GM12872 (cell line): ENCODE results near the gene POLR1E.
A peak's percentile ranks its signal among the peaks of the same experiment; 100 is the strongest.

Source experiments
- TF ChIP-seq, protein P1 (sequence below): IDR thresholded peaks from 3 replicates; pipeline ENCODE4 v1.5.1; 2011; ENCODE audit warnings: low read depth, mild to moderate bottlenecking, low read length, moderate library complexity; ENCODE audit not compliant: insufficient read depth

The POLR1E gene

DNA sequence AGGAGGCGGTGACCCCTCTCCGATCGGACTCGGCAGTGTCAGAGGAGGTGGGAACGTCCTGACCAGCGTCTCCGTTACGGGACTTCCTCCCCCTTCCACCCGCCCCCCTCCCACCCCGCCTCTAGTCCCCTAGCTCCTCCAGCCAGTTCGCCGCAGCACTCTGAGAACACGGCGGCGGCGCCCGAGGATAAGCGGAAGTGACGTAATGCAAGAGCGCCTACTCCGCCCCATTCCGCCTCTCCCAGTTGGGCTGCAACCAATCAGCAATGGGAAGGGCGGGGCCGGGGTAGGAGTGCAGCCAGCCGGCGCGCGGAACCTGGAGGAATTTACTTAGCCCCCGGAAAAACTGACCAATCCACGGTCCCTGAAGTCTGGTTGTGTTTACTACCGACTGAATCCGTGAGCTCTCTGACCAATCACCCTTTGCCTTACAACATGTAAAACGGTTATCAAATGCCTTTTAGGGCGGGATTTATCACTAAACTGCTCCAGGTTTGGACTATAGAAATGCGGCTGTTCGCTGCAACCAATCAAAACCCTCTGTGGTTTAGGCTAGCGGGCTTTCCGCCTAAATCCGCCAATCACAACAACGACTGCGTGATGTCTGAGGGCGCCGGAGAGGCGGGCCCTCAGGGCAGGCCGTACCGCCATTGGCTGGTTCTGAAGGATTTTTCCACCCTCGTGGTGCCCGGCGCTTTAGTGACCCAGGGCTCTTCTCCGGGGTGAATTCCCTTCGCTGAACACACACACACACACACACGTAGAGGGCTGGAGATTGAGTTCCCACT lies 20.3 kb upstream of the POLR1E start, which contains the start of gene ZBTB5:
ZBTB5 (minus strand) TSS at position 202 of the 788 bp plus-strand sequence. CDS start 22,899 bp downstream, outside the sequence.
- TF ChIP-seq, protein P1, sequence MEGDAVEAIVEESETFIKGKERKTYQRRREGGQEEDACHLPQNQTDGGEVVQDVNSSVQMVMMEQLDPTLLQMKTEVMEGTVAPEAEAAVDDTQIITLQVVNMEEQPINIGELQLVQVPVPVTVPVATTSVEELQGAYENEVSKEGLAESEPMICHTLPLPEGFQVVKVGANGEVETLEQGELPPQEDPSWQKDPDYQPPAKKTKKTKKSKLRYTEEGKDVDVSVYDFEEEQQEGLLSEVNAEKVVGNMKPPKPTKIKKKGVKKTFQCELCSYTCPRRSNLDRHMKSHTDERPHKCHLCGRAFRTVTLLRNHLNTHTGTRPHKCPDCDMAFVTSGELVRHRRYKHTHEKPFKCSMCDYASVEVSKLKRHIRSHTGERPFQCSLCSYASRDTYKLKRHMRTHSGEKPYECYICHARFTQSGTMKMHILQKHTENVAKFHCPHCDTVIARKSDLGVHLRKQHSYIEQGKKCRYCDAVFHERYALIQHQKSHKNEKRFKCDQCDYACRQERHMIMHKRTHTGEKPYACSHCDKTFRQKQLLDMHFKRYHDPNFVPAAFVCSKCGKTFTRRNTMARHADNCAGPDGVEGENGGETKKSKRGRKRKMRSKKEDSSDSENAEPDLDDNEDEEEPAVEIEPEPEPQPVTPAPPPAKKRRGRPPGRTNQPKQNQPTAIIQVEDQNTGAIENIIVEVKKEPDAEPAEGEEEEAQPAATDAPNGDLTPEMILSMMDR: no peak

DNA sequence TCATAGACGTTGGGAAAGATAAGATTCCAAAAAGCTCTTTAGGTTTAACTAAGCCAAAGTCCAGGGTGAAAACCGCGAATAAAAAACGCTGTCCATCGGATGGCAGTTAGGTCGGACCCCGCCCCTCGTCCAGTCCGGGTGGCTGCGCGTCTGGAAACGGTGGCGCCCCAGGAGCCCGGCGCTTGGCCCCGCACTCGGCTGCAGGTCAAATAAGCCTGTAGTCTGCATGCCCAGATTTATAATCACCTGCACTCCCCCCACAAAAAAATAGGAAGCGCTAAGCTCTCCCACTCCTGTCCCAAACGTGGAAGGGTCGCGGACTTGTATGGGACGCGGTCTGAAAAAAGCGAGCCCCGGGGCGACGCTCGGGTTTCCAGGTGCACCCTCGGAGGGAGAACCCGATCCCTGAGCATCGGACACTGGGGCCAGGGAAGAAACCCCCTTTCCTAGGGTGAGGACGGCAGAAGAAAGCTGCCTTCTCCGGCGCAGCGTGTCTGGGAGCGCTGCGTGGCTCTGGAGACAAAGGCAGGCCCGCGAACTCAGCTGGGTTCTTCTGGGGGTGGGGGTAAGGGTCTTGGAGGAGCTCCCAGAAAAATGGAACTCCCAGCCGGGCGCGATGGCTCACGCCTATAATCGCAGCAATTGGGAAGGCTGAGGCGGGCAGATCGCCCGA lies 19.6 kb upstream of the POLR1E start:
- TF ChIP-seq, protein P1: no peak

DNA sequence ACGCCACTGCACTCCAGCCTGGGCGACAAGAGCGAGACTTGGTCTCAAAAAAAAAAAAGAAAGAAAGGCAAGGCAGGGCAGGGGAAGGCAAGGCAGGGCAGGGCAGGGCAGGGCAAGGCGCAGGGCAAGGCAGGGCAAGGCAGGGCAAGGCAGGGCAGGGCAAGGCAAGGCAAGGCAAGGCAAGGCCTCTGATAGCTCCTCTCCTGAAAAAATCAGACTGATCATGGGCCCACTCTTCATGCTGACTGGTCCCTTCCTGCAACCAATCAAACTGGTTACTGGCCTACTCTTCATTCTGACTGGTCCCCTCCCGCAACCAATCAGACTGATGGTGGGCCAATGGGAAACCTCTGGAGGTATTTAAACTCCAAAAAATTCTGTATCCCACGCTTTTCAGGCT lies 17.1 kb upstream of the POLR1E start:
- TF ChIP-seq, protein P1: no peak

DNA sequence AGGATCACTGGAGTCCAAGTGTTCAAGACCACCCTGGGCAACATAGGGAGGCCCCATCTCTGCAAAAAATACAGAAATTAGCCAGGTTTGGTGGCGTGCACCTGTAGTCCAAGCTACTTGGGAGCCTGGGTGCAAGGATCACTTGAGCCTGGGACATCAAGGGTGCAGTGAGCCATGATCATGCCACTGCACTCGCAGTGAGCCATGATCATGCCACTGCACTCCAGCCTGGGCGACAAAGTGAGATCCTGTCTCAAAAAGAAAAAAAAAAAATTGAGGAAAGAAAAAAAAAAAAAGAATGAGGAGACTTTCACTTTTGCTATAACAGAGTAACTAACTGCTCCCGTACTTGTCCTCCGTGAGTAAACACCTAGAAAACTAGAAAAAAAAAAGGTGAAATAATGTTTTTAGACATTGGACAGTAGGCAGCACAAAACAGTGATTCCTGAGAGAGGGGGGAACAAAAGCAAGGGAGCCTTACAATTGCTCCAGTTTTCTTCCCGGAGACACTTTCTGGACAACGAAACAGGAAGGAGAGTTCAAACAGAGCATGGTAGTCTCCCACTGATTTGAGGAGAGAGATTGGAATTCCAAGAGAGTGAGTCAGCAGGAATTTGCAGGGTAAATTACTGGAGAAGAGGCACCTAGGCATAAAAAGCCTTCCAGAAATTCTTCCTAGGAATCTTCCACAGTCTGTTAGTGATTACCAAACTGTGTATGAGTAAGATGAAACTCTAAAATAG lies 13.6 kb upstream of the POLR1E start:
- TF ChIP-seq, protein P1: no peak

DNA sequence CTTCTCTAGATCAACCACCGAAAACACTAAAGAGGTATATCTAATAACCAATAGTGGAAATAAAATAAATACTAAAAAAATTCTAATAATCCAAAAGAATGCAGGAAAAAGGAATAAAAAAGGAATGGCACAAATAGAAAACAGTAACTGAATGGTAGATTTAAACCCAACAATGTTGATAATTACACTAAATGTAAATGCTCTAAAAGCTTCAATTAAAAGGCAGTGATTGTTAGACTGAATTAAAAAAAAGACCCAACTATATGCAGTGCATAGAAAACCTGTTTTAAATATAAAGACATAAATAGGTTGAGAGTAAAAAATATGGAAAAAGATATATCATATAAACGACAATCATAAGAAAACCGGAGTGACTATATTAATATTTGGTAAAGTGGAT lies 11.3 kb upstream of the POLR1E start:
- TF ChIP-seq, protein P1: no peak

DNA sequence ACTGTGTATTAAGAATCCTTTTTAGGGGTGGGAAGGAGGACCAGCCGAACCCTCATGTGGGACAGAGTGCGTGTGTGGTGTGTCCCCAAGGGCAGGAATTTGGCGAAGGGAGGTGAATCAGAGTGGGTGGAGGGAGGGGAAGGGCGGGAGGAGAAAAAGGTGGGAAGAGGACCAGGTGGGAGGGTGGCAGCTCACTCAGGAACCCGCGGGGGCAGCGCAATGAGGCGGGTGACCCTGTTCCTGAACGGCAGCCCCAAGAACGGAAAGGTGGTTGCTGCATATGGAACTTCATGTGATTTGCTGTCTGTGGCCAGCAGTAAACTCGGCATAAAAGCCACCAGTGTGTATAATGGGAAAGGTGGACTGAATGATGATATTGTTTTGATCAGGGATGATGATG lies 8.8 kb upstream of the POLR1E start:
- TF ChIP-seq, protein P1: no peak

DNA sequence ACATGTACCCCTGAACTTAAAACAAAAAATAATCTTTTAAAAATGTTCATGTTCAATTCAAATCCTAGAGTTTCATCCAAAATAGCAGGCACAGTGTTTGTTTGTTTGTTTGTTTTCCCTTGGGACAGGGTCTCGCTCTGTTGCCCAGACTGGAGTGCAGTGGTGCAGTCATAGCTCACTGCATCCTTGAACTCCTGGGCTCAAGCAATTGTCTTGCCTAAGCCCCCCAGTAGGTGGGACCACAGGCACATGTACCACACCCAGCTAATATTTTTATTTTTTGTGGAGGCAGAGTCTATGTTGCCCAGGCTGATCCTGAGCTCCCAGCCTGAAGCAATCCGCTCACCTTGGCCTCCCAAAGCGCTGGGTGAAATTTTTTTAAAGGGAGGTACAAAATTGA lies 5.0 kb upstream of the POLR1E start:
- TF ChIP-seq, protein P1: 0 out of 3 replicates have a peak, but pooled peaks have one; percentile 3
